SK-N-SH treated with all-trans-retinoic acid at 6 μM for 48 hours (cell line): Measurements from ENCODE around the gene SLC22A2.

Experiments used
- ATAC-seq: fragments of 200-7000 bp; cut with Tn5 transposase; 3 replicates; pipeline ENCODE4 v1.9.1; 2020; ENCODE audit warnings: mild to moderate bottlenecking, moderate library complexity
- ARNTL ChIP-seq: fragments of 450-650 bp; formaldehyde crosslinking; IDR thresholded peaks from 2 replicates; pipeline ENCODE4 v1.5.0; 2020; ENCODE audit warnings: low read depth, mild to moderate bottlenecking, moderate library complexity, borderline replicate concordance
- BACH2 ChIP-seq: fragments of 250-450 bp; sonication (Bioruptor Pico); IDR thresholded peaks from 2 replicates; pipeline ENCODE4 v1.9.0; 2021; ENCODE audit warnings: mild to moderate bottlenecking, borderline replicate concordance
- CSDC2 ChIP-seq: fragments of 250-450 bp; sonication (Bioruptor Pico); IDR thresholded peaks from 2 replicates; pipeline ENCODE4 v1.5.0; 2020; ENCODE audit warnings: mild to moderate bottlenecking, moderate library complexity
- GLIS3 ChIP-seq: fragments of 250-450 bp; sonication (Bioruptor Pico); IDR thresholded peaks from 2 replicates; pipeline ENCODE4 v1.5.0; 2020; ENCODE audit warnings: mild to moderate bottlenecking, moderate library complexity
- ISL1 ChIP-seq: fragments of 250-450 bp; sonication (Bioruptor Pico); IDR thresholded peaks from 2 replicates; pipeline ENCODE4 v2.1.2; 2022; ENCODE audit warnings: mild to moderate bottlenecking, moderate library complexity
- OSR1 ChIP-seq: fragments of 250-450 bp; sonication (Bioruptor Pico); IDR thresholded peaks from 2 replicates; pipeline ENCODE4 v1.8.0; 2022; ENCODE audit warnings: moderate library complexity, mild to moderate bottlenecking, inconsistent platforms
- RARB ChIP-seq: fragments of 250-450 bp; sonication (Bioruptor Pico); IDR thresholded peaks from 2 replicates; pipeline ENCODE4 v1.8.0; 2021; ENCODE audit warnings: mild to moderate bottlenecking, moderate library complexity
- SNAI2 ChIP-seq: fragments of 250-450 bp; sonication (Bioruptor Pico); IDR thresholded peaks from 2 replicates; pipeline ENCODE4 v1.5.0; 2020; ENCODE audit warnings: mild to moderate bottlenecking, moderate library complexity
- TCF4 ChIP-seq: fragments of 250-450 bp; sonication (Bioruptor Pico); IDR thresholded peaks from 2 replicates; pipeline ENCODE4 v1.8.0; 2021; ENCODE audit warnings: mild to moderate bottlenecking, moderate library complexity, borderline replicate concordance
- TOX ChIP-seq: fragments of 250-450 bp; sonication (Bioruptor Pico); IDR thresholded peaks from 2 replicates; pipeline ENCODE4 v1.8.0; 2021; ENCODE audit warnings: mild to moderate bottlenecking, moderate library complexity, borderline replicate concordance
- ZC3H10 ChIP-seq: fragments of 250-450 bp; sonication (Bioruptor Pico); IDR thresholded peaks from 2 replicates; pipeline ENCODE4 v1.5.1; 2021; ENCODE audit warnings: mild to moderate bottlenecking, moderate library complexity
- ZFP3 ChIP-seq: fragments of 250-450 bp; sonication (Bioruptor Pico); IDR thresholded peaks from 2 replicates; pipeline ENCODE4 v1.5.0; 2020; ENCODE audit warnings: mild to moderate bottlenecking, moderate library complexity
- ZFP30 ChIP-seq: fragments of 450-650 bp; formaldehyde crosslinking; IDR thresholded peaks from 2 replicates; pipeline ENCODE4 v1.5.0; 2022; ENCODE audit warnings: mild to moderate bottlenecking, moderate library complexity
- ZNF565 ChIP-seq: fragments of 450-650 bp; formaldehyde crosslinking; conservative IDR thresholded peaks from 2 replicates; pipeline ENCODE4 v1.5.0; 2020; ENCODE audit warnings: low read depth, mild to moderate bottlenecking, moderate library complexity
- ZNF70 ChIP-seq: fragments of 450-650 bp; formaldehyde crosslinking; IDR thresholded peaks from 2 replicates; pipeline ENCODE4 v1.5.0; 2020; ENCODE audit warnings: mild to moderate bottlenecking, moderate library complexity
- ZNF8 ChIP-seq: fragments of 450-650 bp; formaldehyde crosslinking; IDR thresholded peaks from 2 replicates; pipeline ENCODE4 v1.5.0; 2020; ENCODE audit warnings: mild to moderate bottlenecking, moderate library complexity
- TF ChIP-seq, protein P1 (sequence below): fragments of 250-450 bp; sonication (Bioruptor Pico); IDR thresholded peaks from 2 replicates; pipeline ENCODE4 v1.5.0; 2020; ENCODE audit warnings: mild to moderate bottlenecking, moderate library complexity
- TF ChIP-seq, protein P2 (sequence below): fragments of 250-450 bp; sonication (Bioruptor Pico); IDR thresholded peaks from 2 replicates; pipeline ENCODE4 v1.5.1; 2020; ENCODE audit warnings: low read depth, mild to moderate bottlenecking, moderate library complexity
- TF ChIP-seq, protein P3 (sequence below): fragments of 250-450 bp; sonication (Bioruptor Pico); IDR thresholded peaks from 2 replicates; pipeline ENCODE4 v1.8.0; 2021; ENCODE audit warnings: low read depth, mild to moderate bottlenecking, moderate library complexity, borderline replicate concordance
- TF ChIP-seq, protein P4 (sequence below): fragments of 250-450 bp; sonication (Bioruptor Pico); IDR thresholded peaks from 2 replicates; pipeline ENCODE4 v1.8.0; 2020; ENCODE audit warnings: mild to moderate bottlenecking, moderate library complexity, borderline replicate concordance
- TF ChIP-seq, protein P5 (sequence below): fragments of 250-450 bp; sonication (Bioruptor Pico); IDR thresholded peaks from 2 replicates; pipeline ENCODE4 v1.5.1; 2021; ENCODE audit warnings: mild to moderate bottlenecking, moderate library complexity

Gene SLC22A2

DNA sequence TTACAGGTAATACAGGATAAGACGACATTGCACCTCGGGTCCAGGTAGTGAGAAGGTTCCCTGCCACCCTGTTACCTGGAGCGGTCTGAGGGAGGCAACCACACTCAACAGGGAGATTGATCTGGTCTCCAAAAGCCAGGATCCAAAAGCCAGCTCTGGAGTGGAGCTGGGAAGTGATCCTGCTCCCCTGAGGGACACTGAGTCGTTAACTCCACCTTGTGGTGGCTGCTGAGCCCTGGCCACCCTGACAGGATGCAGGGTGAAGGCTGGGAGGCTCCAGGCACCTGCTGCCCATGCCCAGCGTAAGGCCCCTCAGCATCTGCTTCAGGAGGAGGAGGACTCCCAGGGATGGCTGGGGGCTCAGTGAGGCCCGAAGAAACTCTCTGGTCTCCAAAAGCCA lies 38.7 kb upstream of the SLC22A2 start (continued):
- TF ChIP-seq, protein P1, sequence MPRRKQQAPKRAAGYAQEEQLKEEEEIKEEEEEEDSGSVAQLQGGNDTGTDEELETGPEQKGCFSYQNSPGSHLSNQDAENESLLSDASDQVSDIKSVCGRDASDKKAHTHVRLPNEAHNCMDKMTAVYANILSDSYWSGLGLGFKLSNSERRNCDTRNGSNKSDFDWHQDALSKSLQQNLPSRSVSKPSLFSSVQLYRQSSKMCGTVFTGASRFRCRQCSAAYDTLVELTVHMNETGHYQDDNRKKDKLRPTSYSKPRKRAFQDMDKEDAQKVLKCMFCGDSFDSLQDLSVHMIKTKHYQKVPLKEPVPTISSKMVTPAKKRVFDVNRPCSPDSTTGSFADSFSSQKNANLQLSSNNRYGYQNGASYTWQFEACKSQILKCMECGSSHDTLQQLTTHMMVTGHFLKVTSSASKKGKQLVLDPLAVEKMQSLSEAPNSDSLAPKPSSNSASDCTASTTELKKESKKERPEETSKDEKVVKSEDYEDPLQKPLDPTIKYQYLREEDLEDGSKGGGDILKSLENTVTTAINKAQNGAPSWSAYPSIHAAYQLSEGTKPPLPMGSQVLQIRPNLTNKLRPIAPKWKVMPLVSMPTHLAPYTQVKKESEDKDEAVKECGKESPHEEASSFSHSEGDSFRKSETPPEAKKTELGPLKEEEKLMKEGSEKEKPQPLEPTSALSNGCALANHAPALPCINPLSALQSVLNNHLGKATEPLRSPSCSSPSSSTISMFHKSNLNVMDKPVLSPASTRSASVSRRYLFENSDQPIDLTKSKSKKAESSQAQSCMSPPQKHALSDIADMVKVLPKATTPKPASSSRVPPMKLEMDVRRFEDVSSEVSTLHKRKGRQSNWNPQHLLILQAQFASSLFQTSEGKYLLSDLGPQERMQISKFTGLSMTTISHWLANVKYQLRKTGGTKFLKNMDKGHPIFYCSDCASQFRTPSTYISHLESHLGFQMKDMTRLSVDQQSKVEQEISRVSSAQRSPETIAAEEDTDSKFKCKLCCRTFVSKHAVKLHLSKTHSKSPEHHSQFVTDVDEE: no peak
- TF ChIP-seq GLIS3 (CRISPR knock-in tag) (no peak), RARB (no peak)
- TF ChIP-seq, all 23 proteins: peak for 0

DNA sequence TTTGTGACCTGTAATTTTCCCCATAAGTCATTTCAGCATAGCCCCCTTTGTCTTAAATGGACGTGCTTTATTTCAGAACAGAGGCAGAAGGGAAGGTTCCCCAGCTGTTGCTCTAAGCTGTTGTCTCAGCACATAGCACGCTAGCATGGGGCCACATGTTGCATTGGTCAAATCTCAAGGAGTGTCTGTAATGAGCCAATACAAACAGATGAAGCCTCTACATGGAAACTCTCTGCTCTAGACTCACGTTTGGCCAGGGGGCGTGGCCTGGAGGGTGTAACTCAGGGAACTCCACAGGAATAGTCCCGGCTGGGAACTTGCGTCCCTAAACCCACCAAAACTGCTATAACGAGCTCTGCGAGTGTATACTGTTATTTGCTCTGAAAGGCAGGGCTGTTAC lies 35.2 kb upstream of the SLC22A2 start:
- TF ChIP-seq ZFP30 (CRISPR knock-in tag): no peak
- TF ChIP-seq, all 23 proteins: peak for 0
- no peak for ATAC-seq

DNA sequence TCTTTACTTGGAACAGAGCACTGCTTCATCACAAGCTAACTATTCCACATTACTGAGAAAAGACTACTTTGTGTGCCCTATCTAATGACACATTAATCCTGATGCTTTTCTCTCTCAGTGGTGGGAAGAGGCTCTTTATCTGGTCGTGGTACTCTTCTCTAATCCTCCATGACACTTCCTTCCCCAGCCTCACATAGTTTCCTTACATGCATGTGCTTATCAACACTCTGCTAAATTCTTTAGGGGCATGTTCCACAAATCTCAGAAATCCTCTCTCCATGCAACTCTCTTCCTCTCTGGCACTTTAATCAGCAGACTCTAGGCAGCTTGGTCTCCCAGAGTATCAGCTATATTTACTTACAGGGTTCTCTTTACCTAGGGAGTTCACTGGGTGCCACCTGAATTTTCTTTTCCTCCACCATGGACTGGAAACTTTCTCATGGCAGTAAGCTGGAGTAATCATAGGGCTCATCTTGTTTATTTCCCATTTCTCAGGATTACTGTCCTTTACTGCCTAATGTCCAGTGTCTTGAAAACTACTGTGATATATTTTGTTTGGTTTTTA lies 27.0 kb upstream of the SLC22A2 start:
- no peak for ATAC-seq

More for the DNA sequence above, 27.0 kb upstream of the SLC22A2 start:
- TF ChIP-seq, protein P1: no peak
- no peak for TF ChIP-seq BACH2 (CRISPR knock-in tag)
- TF ChIP-seq, protein P2, sequence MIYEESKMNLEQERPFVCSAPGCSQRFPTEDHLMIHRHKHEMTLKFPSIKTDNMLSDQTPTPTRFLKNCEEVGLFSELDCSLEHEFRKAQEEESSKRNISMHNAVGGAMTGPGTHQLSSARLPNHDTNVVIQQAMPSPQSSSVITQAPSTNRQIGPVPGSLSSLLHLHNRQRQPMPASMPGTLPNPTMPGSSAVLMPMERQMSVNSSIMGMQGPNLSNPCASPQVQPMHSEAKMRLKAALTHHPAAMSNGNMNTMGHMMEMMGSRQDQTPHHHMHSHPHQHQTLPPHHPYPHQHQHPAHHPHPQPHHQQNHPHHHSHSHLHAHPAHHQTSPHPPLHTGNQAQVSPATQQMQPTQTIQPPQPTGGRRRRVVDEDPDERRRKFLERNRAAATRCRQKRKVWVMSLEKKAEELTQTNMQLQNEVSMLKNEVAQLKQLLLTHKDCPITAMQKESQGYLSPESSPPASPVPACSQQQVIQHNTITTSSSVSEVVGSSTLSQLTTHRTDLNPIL (CRISPR knock-in tag): no peak
- TF ChIP-seq SNAI2: no peak
- TF ChIP-seq ARNTL (CRISPR knock-in tag): no peak
- no peak for TF ChIP-seq ZNF565
- TF ChIP-seq ZFP3 (CRISPR knock-in tag): no peak
- TF ChIP-seq ZC3H10 (CRISPR knock-in tag): no peak
- no peak for TF ChIP-seq ISL1
- TF ChIP-seq OSR1 (CRISPR knock-in tag): no peak
- no peak for TF ChIP-seq TOX (CRISPR knock-in tag)
- TF ChIP-seq CSDC2 (CRISPR knock-in tag): no peak
- TF ChIP-seq, protein P3, sequence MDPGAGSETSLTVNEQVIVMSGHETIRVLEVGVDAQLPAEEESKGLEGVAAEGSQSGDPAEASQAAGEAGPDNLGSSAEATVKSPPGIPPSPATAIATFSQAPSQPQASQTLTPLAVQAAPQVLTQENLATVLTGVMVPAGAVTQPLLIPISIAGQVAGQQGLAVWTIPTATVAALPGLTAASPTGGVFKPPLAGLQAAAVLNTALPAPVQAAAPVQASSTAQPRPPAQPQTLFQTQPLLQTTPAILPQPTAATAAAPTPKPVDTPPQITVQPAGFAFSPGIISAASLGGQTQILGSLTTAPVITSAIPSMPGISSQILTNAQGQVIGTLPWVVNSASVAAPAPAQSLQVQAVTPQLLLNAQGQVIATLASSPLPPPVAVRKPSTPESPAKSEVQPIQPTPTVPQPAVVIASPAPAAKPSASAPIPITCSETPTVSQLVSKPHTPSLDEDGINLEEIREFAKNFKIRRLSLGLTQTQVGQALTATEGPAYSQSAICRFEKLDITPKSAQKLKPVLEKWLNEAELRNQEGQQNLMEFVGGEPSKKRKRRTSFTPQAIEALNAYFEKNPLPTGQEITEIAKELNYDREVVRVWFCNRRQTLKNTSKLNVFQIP: no peak
- TF ChIP-seq, protein P4, sequence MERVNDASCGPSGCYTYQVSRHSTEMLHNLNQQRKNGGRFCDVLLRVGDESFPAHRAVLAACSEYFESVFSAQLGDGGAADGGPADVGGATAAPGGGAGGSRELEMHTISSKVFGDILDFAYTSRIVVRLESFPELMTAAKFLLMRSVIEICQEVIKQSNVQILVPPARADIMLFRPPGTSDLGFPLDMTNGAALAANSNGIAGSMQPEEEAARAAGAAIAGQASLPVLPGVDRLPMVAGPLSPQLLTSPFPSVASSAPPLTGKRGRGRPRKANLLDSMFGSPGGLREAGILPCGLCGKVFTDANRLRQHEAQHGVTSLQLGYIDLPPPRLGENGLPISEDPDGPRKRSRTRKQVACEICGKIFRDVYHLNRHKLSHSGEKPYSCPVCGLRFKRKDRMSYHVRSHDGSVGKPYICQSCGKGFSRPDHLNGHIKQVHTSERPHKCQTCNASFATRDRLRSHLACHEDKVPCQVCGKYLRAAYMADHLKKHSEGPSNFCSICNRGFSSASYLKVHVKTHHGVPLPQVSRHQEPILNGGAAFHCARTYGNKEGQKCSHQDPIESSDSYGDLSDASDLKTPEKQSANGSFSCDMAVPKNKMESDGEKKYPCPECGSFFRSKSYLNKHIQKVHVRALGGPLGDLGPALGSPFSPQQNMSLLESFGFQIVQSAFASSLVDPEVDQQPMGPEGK (CRISPR knock-in tag): no peak
- TF ChIP-seq ZNF70 (CRISPR knock-in tag): no peak
- TF ChIP-seq TCF4: no peak
- TF ChIP-seq, protein P5, sequence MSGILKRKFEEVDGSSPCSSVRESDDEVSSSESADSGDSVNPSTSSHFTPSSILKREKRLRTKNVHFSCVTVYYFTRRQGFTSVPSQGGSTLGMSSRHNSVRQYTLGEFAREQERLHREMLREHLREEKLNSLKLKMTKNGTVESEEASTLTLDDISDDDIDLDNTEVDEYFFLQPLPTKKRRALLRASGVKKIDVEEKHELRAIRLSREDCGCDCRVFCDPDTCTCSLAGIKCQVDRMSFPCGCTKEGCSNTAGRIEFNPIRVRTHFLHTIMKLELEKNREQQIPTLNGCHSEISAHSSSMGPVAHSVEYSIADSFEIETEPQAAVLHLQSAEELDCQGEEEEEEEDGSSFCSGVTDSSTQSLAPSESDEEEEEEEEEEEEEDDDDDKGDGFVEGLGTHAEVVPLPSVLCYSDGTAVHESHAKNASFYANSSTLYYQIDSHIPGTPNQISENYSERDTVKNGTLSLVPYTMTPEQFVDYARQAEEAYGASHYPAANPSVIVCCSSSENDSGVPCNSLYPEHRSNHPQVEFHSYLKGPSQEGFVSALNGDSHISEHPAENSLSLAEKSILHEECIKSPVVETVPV: no peak
- no peak for TF ChIP-seq RARB
- no peak for TF ChIP-seq ZNF8 (CRISPR knock-in tag)
- TF ChIP-seq ZFP30 (CRISPR knock-in tag): no peak
